Tibial nerve (tissue), 4 donors: ENCODE data around the gene SPOCK1. TPM values are rescaled to one million over a fixed set of nuclear protein-coding genes. Genes with fewer than 3 reads are reported as not detected.

Experiments used
- DNase-seq, 2 donors: peaks; one replicate each; pipeline ENCODE4 v3.0.0-alpha.2; 2019; ENCODE audit warnings: low spot score in 2 of 2
- H3K27ac ChIP-seq, 4 donors: fragments of 200-600 bp; sonication (generic) in 3 of 4; one replicate each; pipeline ENCODE4 v1.5.1; 2017 to 2019; ENCODE audit warnings: mild to moderate bottlenecking in 1 of 4
- H3K27me3 ChIP-seq, 2 donors: fragments of 200-600 bp; sonication (generic) in 1 of 2; one replicate each; pipeline versions ENCODE4 v1.5.1 to v1.6.0; 2017 to 2019
- H3K36me3 ChIP-seq, 3 donors: fragments of 200-600 bp; sonication (generic); one replicate each; pipeline ENCODE4 v1.5.1; 2018 to 2019
- H3K4me1 ChIP-seq, 4 donors: fragments of 200-600 bp; sonication (generic) in 3 of 4; one replicate each; pipeline ENCODE4 v1.5.1; 2017 to 2019
- H3K4me3 ChIP-seq, 4 donors: fragments of 200-600 bp; sonication (generic) in 3 of 4; one replicate each; pipeline ENCODE4 v1.5.1; 2017 to 2019; ENCODE audit warnings: mild to moderate bottlenecking in 1 of 4, moderate library complexity in 1 of 4
- H3K9me3 ChIP-seq, 4 donors: fragments of 200-600 bp; sonication (generic) in 3 of 4; one replicate each; pipeline ENCODE4 v1.5.1; 2017 to 2019
- EP300 ChIP-seq, 2 donors: sonication (generic); formaldehyde crosslinking; IDR thresholded peaks; one replicate each; pipeline ENCODE4 v1.6.1; 2017; ENCODE audit warnings: antibody characterized with exemption in 2 of 2, mild to moderate bottlenecking in 1 of 2
- POLR2A ChIP-seq, 2 donors: fragments of 450-650 bp; IDR thresholded peaks; one replicate each; pipeline ENCODE4 v1.6.1; 2017; ENCODE audit warnings: antibody characterized with exemption in 2 of 2, mild to moderate bottlenecking in 2 of 2, moderate library complexity in 2 of 2
- WGBS, 2 donors: methylation state at CpG; one replicate each; pipeline ENCODE4 v1.1.5; 2018; 5-methylcytosine and 5-hydroxymethylcytosine counted together
- total RNA-seq, 4 donors: library from RNA; depleted of rRNA; stranded (reverse); fragments of >200 nt; gene quantifications; one replicate each; pipeline ENCODE4 v1.1.0, GENCODE V29; 2016
- TF ChIP-seq, protein P1 (sequence below), 5 experiments: fragments of 200-600 bp in 3 of 5; fragments of 450-650 bp in 2 of 5; sonication (generic) in 3 of 5; IDR thresholded peaks; one replicate each; pipeline ENCODE4 v1.5.1; 2016 to 2019; ENCODE audit warnings: antibody characterized with exemption in 5 of 5, mild to moderate bottlenecking in 3 of 5, moderate library complexity in 2 of 5

The SPOCK1 gene
- total RNA-seq, 4 donors from 2014 or later = 39.8 to 119 (median 73.1) TPM

DNA sequence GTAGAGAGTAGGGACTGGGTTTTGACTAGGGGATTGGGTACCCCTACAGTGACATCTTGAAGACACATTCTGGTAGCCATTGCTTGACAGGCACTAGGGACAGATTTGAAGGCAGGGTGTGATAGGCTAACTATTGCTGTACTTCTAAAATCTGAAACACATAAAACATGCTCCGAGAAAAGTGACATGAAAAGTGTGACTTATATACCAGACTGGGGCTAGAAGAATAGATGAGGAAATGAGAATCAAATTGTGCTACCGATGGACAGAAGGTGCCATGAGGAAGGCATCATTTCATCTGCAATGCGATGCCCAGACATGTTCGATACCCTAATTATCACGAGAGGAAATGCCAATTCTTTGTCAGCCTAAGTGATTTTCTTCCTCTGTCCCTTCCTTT is 475.8 kb downstream of the SPOCK1 start:
- TF ChIP-seq, protein P1, sequence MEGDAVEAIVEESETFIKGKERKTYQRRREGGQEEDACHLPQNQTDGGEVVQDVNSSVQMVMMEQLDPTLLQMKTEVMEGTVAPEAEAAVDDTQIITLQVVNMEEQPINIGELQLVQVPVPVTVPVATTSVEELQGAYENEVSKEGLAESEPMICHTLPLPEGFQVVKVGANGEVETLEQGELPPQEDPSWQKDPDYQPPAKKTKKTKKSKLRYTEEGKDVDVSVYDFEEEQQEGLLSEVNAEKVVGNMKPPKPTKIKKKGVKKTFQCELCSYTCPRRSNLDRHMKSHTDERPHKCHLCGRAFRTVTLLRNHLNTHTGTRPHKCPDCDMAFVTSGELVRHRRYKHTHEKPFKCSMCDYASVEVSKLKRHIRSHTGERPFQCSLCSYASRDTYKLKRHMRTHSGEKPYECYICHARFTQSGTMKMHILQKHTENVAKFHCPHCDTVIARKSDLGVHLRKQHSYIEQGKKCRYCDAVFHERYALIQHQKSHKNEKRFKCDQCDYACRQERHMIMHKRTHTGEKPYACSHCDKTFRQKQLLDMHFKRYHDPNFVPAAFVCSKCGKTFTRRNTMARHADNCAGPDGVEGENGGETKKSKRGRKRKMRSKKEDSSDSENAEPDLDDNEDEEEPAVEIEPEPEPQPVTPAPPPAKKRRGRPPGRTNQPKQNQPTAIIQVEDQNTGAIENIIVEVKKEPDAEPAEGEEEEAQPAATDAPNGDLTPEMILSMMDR (IDR thresholded peaks at IDR 0.05) = no peak
- no peak for TF ChIP-seq EP300 (IDR thresholded peaks at IDR 0.05)
- no peak for TF ChIP-seq POLR2A (IDR thresholded peaks at IDR 0.05)
- Histone ChIP-seq H3K4me1 (peaks cover 0 to 16% (median 0%) of the 10 kb centered on the region in 4 donors), H3K4me3 (no peak overlapping the region), H3K36me3 (no peaks in the 10 kb centered on the region), H3K27ac (no peak overlapping the region), H3K9me3 (no peaks in the 10 kb centered on the region), H3K27me3 (no peaks in the 10 kb centered on the region)
- 86 to 91% methylated on average over 5 of the region's 5 CpGs for WGBS, 2 donors
- no peak for DNase-seq

DNA sequence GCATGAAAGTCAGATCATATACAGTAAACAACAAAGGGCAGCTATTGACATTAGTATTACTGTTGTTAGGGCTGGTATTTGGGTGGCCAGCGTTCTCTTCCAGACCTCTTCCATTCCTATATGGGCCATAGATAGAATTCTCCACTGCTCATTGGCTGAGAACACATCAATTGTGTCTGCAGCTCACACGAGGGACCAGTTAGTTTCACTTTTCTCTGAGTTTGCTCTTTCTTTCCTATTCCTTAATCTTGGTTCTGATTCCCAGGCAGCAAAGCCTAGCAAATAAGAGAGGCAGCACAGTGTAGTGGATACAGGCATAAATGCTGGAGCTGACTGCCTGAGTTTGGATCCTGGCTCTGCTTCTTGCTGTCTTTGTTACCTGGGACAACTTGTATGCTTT is 476.4 kb downstream of the SPOCK1 start:
- Histone ChIP-seq H3K4me1 (peaks cover 0 to 16% (median 0%) of the 10 kb centered on the region in 4 donors), H3K9me3 (no peaks in the 10 kb centered on the region), H3K4me3 (no peak overlapping the region), H3K27me3 (no peaks in the 10 kb centered on the region), H3K27ac (no peak overlapping the region), H3K36me3 (no peaks in the 10 kb centered on the region)
- 37 to 41% methylated on average over 2 of the region's 2 CpGs for WGBS, 2 donors
- TF ChIP-seq, protein P1 (IDR thresholded peaks at IDR 0.05) = no peak
- TF ChIP-seq EP300 (IDR thresholded peaks at IDR 0.05) (no peak), POLR2A (IDR thresholded peaks at IDR 0.05) (no peak)
- DNase-seq = no peak

DNA sequence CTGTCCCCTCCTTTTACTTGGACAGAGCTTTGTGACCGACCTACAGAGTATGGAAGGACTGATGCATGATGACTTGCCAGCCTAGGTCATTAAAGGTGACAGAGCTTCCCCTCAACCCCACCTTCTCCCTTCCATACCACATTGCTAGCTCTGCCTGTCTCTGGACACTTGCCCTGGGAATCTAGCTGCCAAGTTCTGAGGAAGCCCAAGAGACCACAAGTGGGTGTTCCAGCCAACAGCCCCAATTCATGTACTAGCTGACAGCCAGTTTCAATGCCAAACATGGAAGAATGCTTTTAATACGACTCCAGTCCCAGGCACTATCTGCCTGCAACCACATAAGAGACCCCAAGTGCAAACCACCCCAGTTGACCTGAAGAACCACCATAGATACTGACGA is 477.1 kb downstream of the SPOCK1 start:
- WGBS, 2 donors = 64 to 66% methylated on average over 3 of the region's 3 CpGs
- no peak for DNase-seq
- H3K4me1 ChIP-seq = peaks cover 0 to 16% (median 0%) of the 10 kb centered on the region in 4 donors
- H3K9me3 ChIP-seq = no peaks in the 10 kb centered on the region
- no peak overlapping the region for H3K27ac ChIP-seq
- no peaks in the 10 kb centered on the region for H3K27me3 ChIP-seq
- no peak overlapping the region for H3K4me3 ChIP-seq
- TF ChIP-seq, protein P1 (IDR thresholded peaks at IDR 0.05) = no peak
- no peak for TF ChIP-seq POLR2A (IDR thresholded peaks at IDR 0.05)
- TF ChIP-seq EP300 (IDR thresholded peaks at IDR 0.05) = no peak
- H3K36me3 ChIP-seq = no peaks in the 10 kb centered on the region

DNA sequence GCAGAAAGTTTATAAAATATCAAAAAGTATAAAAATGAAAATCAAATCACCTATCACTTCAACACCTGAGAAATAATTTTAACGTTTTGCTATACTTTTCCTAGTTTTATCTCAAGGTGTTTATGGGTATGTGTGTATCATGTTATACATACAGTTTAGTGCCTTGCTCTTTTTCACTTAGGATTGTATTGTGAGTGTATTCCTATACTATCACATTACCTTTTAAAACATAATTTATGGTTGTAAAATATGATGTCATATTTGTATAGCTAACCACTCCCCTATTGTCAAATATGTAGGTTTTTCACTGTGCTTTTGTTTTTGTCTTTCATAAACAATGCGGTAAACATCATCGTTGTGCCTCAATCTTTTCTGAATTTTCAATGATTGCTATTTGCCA is 479.9 kb downstream of the SPOCK1 start:
- Histone ChIP-seq H3K27me3 (no peaks in the 10 kb centered on the region), H3K27ac (no peak overlapping the region), H3K4me3 (no peak overlapping the region), H3K36me3 (no peaks in the 10 kb centered on the region), H3K9me3 (no peaks in the 10 kb centered on the region), H3K4me1 (peaks cover 0 to 16% (median 0%) of the 10 kb centered on the region in 4 donors)
- DNase-seq = no peak
- TF ChIP-seq, protein P1 (IDR thresholded peaks at IDR 0.05) = no peak
- TF ChIP-seq POLR2A (IDR thresholded peaks at IDR 0.05) (no peak), EP300 (IDR thresholded peaks at IDR 0.05) (no peak)
- WGBS, 2 donors = 79 to 83% methylated on average over 3 of the region's 3 CpGs

DNA sequence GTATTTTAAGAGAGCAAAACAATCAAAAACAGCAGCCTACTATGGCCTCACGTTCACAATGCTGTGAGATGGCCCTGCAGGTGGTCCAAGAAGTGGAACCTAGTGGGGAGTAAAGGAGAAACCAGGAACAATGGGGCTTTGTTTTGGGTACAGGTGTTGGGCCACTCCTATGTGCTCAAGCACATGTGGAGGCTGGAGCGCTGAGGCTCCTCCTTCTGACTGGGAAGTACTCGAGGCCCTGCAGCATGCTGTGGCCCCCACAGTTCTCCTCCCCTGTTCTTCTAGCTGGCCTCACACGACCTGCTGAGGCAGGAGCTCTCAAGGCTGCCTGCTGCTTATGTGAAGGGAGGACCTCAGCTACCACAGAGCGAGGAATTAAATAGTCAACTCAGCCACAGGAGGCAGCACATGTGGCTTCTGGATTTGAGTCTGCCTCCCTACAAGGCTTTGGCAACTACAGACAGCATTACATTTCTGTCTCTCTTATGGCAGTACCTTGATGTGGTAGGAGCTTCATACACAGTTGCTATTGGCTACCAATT is 482.3 kb downstream of the SPOCK1 start:
- Histone ChIP-seq H3K27me3 (no peaks in the 10 kb centered on the region), H3K27ac (no peak overlapping the region), H3K9me3 (no peaks in the 10 kb centered on the region), H3K4me1 (peaks cover 0 to 4% (median 0%) of the 10 kb centered on the region in 4 donors), H3K36me3 (no peaks in the 10 kb centered on the region), H3K4me3 (no peak overlapping the region)
- WGBS, 2 donors = 53 to 62% methylated on average over 5 of the region's 5 CpGs
- no peak for DNase-seq
- TF ChIP-seq EP300 (IDR thresholded peaks at IDR 0.05) (no peak), POLR2A (IDR thresholded peaks at IDR 0.05) (no peak)
- TF ChIP-seq, protein P1 (IDR thresholded peaks at IDR 0.05) = no peak
